Thoracic aorta (tissue), 2 donors: ENCODE data around the gene SH2D3A. TPM values are rescaled to one million over a fixed set of nuclear protein-coding genes. Genes with fewer than 3 reads are reported as not detected.

Experiments
- ATAC-seq: fragments of 150-250 bp; one replicate; pipeline ENCODE4 v1.8.0; 2017; ENCODE audit warnings: low read depth; ENCODE audit not compliant: insufficient number of reproducible peaks, low FRiP score
- DNase-seq: peaks from one replicate; pipeline ENCODE4 v3.0.0-alpha.2; 2020; ENCODE audit warnings: low spot score
- H3K27ac ChIP-seq, 2 donors: fragments of 200-600 bp; sonication (generic); 1 replicate in 1 of 2; 2 replicates in 1 of 2; pipeline ENCODE4 v1.5.1; 2016; ENCODE audit warnings: mild to moderate bottlenecking in 2 of 2, moderate library complexity in 2 of 2
- H3K27me3 ChIP-seq: fragments of 200-600 bp; sonication (generic); replicated peaks from 2 replicates; pipeline ENCODE4 v1.6.0; 2016; ENCODE audit warnings: mild to moderate bottlenecking; ENCODE audit not compliant: insufficient read depth
- H3K36me3 ChIP-seq: fragments of 200-600 bp; sonication (generic); one replicate; pipeline ENCODE4 v1.5.1; 2016
- H3K4me1 ChIP-seq, 2 donors: fragments of 200-600 bp; sonication (generic); 1 replicate in 1 of 2; 2 replicates in 1 of 2; pipeline versions ENCODE4 v1.5.1 to v1.6.0; 2016; ENCODE audit warnings: low read depth in 2 of 2, mild to moderate bottlenecking in 1 of 2; ENCODE audit not compliant: control insufficient read depth in 1 of 2
- H3K4me3 ChIP-seq: fragments of 200-600 bp; sonication (generic); 2 replicates; pipeline ENCODE4 v1.5.1; 2016; ENCODE audit warnings: mild to moderate bottlenecking
- H3K9me3 ChIP-seq: fragments of 200-600 bp; sonication (generic); 2 replicates; pipeline ENCODE4 v1.5.1; 2016
- total RNA-seq, 2 donors: library from RNA; depleted of rRNA; stranded (reverse); fragments of >200 nt; gene quantifications; one replicate each; pipeline versions ENCODE4 v1.1.0 to v1.2.3, GENCODE V29; 2016
- TF ChIP-seq, protein P1 (sequence below): fragments of 200-600 bp; sonication (generic); IDR thresholded peaks from one replicate; pipeline ENCODE4 v1.5.1; 2019; ENCODE audit warnings: antibody characterized with exemption

Gene SH2D3A
- total RNA-seq, 2 donors from 2014 or later: 0.68 to 7.1 TPM

DNA sequence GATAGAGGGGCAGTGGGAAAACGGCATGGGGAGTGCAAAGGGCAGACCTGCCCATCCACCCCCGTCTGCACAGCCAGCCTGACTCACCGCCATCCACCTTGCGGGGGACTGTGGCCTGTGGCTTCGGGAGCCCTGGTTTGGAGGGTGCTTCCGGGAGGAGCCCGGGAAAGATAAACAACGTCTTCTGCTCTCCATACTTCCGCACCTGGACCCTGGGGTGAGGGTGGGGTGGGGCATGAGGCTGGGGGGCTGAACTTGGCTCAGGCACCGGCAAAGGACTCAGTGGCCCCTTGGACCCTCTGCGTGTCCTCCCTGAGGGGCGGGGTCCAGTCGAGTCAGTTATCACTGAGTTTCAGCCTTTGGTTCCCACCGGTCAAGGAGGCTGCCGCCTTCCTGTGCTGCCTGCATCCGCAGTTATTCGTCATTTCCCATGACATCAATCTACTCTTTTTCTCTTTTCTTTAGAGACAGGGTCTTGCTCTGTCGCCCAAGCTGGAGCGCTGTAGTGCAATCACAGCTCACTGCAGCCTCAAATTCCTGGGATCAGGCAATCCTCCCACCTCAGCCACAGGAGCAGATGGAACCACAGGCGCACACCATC, 33.0 kb downstream of the SH2D3A start:
- H3K4me3 ChIP-seq: no peak overlapping the region
- H3K4me1 ChIP-seq: peaks cover 21 to 34% of the 10 kb centered on the region in 2 donors
- no peak overlapping the region for H3K27ac ChIP-seq
- ATAC-seq (no peak), DNase-seq (no peak)
- no peaks in the 10 kb centered on the region for H3K27me3 ChIP-seq
- H3K9me3 ChIP-seq: no peaks in the 10 kb centered on the region
- peaks cover 13% of the 10 kb centered on the region for H3K36me3 ChIP-seq
- TF ChIP-seq, protein P1, sequence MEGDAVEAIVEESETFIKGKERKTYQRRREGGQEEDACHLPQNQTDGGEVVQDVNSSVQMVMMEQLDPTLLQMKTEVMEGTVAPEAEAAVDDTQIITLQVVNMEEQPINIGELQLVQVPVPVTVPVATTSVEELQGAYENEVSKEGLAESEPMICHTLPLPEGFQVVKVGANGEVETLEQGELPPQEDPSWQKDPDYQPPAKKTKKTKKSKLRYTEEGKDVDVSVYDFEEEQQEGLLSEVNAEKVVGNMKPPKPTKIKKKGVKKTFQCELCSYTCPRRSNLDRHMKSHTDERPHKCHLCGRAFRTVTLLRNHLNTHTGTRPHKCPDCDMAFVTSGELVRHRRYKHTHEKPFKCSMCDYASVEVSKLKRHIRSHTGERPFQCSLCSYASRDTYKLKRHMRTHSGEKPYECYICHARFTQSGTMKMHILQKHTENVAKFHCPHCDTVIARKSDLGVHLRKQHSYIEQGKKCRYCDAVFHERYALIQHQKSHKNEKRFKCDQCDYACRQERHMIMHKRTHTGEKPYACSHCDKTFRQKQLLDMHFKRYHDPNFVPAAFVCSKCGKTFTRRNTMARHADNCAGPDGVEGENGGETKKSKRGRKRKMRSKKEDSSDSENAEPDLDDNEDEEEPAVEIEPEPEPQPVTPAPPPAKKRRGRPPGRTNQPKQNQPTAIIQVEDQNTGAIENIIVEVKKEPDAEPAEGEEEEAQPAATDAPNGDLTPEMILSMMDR: no peak

DNA sequence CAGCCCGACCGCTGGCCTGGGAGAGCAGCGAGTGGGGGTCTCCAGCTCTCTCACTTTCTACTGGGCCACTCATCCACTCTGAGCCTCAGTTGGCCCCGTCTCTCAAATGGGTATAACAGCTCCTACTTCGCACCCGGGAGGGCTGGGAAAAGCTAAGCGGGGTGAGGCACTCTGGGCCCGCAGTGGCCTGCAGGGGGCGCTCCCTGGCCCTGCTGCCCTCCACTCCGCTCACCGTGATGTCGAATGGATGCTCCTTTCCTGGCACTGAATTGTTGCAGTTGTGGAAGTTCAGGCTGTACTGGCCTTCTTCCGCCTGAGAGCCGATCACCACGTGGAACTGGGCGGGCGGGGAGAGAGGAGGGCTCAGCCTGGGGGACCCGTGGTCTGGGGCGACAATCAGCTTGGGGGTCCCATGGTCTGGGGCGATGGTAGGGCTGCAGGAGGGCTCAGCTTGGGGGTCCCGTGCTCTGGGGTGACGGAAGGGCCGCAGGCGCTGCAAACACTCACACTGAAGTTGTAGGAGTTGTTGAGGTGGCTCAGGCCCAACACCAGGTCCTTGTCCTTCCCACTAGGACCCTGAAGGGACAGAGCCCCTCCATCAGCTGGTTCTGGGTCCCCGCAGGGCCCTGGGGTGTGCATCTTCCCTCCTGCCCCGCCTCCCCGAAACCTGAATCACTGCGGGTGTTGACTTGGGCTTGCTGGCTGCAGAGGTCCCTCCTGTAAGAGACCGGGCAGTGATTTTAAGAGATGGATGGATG, 33.7 kb downstream of the SH2D3A start:
- TF ChIP-seq, protein P1: no peak
- H3K27ac ChIP-seq: no peak overlapping the region
- ATAC-seq (no peak), DNase-seq (no peak)
- H3K9me3 ChIP-seq: no peaks in the 10 kb centered on the region
- H3K36me3 ChIP-seq: peaks cover 13% of the 10 kb centered on the region
- no peak overlapping the region for H3K4me3 ChIP-seq
- no peaks in the 10 kb centered on the region for H3K27me3 ChIP-seq
- H3K4me1 ChIP-seq: peaks cover 14 to 27% of the 10 kb centered on the region in 2 donors

DNA sequence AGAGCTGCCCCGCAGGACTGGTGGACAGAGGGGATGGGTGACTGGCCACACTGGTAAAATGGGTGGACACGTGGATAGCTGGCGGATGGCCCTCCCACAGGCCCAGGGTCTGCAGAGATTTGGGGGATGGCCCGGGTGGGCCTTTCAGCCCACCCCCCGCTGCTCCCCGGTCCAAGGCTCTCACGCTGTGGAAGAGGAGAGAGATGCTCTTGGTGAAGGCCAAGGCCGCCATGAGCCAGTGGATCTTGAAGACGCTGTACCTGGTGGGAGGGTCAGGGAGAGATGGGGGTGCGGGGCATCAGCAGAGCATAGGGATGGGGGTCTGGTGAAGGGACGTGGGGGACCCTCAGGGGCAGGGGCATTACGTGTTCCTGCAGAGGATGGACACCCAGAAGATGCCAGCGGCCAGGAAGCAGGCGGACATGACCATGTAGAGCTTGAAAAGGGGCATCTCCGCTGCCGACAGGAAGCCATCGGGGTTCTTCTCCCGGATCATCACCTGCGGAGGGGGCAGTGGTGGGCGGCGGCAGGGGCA, 34.4 kb downstream of the SH2D3A start:
- ATAC-seq (no peak), DNase-seq (no peak)
- H3K4me3 ChIP-seq: no peak overlapping the region
- no peaks in the 10 kb centered on the region for H3K9me3 ChIP-seq
- H3K4me1 ChIP-seq: peaks cover 8 to 21% of the 10 kb centered on the region in 2 donors
- peaks cover 13% of the 10 kb centered on the region for H3K36me3 ChIP-seq
- H3K27me3 ChIP-seq: no peaks in the 10 kb centered on the region
- TF ChIP-seq, protein P1: no peak
- no peak overlapping the region for H3K27ac ChIP-seq

DNA sequence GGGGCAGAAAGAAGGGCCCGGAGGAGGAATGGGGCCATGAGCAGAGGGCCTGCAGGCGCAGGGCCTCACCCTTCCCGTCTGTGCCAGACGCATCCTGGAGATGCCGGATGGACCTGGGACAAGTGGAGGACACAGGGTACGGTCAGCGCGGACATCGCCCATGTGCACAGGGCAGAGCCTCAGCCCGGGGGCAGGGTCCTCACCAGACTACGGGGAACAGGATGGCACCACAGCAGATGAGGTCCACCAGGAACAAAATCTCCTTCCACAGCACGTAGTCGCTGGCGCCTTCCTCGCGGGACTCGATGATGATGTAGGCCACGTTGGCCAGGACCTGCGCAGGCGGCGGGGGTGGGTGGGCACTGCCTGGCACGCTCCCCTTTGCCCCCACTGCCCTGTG, 35.4 kb downstream of the SH2D3A start:
- H3K27ac ChIP-seq: no peak overlapping the region
- TF ChIP-seq, protein P1: no peak
- peaks cover 13% of the 10 kb centered on the region for H3K36me3 ChIP-seq
- DNase-seq: no peak
- ATAC-seq: no peak
- peaks cover 8 to 19% of the 10 kb centered on the region in 2 donors for H3K4me1 ChIP-seq
- no peak overlapping the region for H3K4me3 ChIP-seq
- H3K9me3 ChIP-seq: no peaks in the 10 kb centered on the region
- H3K27me3 ChIP-seq: no peaks in the 10 kb centered on the region

DNA sequence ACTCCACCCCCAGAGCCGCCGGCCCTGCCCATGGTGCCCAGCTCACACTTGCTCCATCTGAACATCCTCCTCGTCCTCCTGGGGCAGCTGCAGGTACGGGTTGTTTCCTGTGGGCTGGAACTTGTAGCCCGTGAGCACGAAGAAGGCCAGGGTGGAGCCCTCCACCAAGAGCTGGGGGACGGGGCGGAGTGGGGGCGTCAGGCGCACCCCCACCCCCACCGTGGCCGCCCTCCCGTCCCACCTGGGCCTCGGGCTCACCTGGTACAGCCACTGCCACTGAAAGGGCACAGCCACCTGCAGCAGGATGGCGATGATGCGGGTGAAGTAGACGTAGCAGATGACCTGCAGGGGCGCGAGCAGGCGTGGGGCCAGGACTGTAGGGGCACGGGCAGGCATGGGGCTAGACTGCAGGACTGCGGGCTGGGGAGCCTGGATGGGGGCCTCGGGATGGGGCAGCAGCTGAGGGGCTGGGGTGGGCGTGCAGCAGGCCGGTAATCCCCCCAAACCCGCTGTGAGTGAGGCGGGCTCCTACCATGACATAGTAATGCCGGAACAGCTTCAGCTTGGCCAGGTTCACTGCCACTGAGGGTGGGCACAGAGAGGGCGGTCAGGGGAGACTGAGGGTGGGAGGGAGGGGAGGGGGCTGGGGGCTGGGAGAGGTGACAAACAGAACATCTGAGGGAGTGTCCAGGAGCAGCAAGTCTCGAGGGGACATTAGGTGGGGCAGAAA, 36.1 kb downstream of the SH2D3A start:
- H3K4me3 ChIP-seq: no peak overlapping the region
- ATAC-seq (no peak), DNase-seq (no peak)
- H3K4me1 ChIP-seq: peaks cover 6 to 12% of the 10 kb centered on the region in 2 donors
- no peak overlapping the region for H3K27ac ChIP-seq
- TF ChIP-seq, protein P1: no peak
- no peaks in the 10 kb centered on the region for H3K27me3 ChIP-seq
- no peaks in the 10 kb centered on the region for H3K9me3 ChIP-seq
- peaks cover 13% of the 10 kb centered on the region for H3K36me3 ChIP-seq
